Effector memory CD8-positive, alpha-beta T cell (primary cell): ENCODE results near the gene BUD13.
"Not testable (repeated sequence)": the region's sequence is repeated elsewhere in the genome, so short reads cannot be mapped to it uniquely, and the experiment has no call there.

Experiments used
- ATAC-seq: fragments of 150-1000 bp; cut with Tn5 transposase; replicated peaks from 2 replicates; pipeline ENCODE4 v1.10.0; 2021; ENCODE audit warnings: mild to moderate bottlenecking, moderate library complexity
- DNase-seq, 3 experiments: peaks; one replicate each; pipeline ENCODE4 v3.0.0; 2021
- H3K27ac Mint-ChIP-seq, 2 donors: one replicate each; pipeline ENCODE4 v1.8.0; 2022; ENCODE audit warnings: mild to moderate bottlenecking in 2 of 2, mixed read lengths in 2 of 2, moderate library complexity in 2 of 2
- H3K27me3 Mint-ChIP-seq, 2 donors: one replicate each; pipeline ENCODE4 v1.8.0; 2022; ENCODE audit warnings: mixed read lengths in 2 of 2
- H3K36me3 Mint-ChIP-seq: one replicate; pipeline ENCODE4 v1.8.0; 2022; ENCODE audit warnings: mild to moderate bottlenecking, moderate library complexity, mixed read lengths; ENCODE audit not compliant: insufficient read depth
- H3K4me1 Mint-ChIP-seq, 2 donors: one replicate each; pipeline ENCODE4 v1.8.0; 2022; ENCODE audit warnings: low read depth in 2 of 2, mixed read lengths in 2 of 2
- H3K4me3 Mint-ChIP-seq, 2 donors: one replicate each; pipeline ENCODE4 v1.8.0; 2022; ENCODE audit warnings: mild to moderate bottlenecking in 2 of 2, mixed read lengths in 2 of 2, moderate library complexity in 2 of 2
- H3K9me3 Mint-ChIP-seq, 2 donors: one replicate each; pipeline ENCODE4 v1.8.0; 2022; ENCODE audit warnings: mixed read lengths in 2 of 2

Gene BUD13

GRCh38 chr11:116804001-116804400, 31.2 kb upstream of the BUD13 start:
- H3K36me3 Mint-ChIP-seq, result no peaks in the 10 kb centered on the region
- DNase-seq (no peak), ATAC-seq (no peak)
- H3K4me1 Mint-ChIP-seq, result no peaks in the 10 kb centered on the region
- H3K9me3 Mint-ChIP-seq, result no peaks in the 10 kb centered on the region
- no peak overlapping the region for H3K27ac Mint-ChIP-seq
- peaks cover 11 to 23% of the 10 kb centered on the region in 2 donors for H3K27me3 Mint-ChIP-seq
- no peak overlapping the region for H3K4me3 Mint-ChIP-seq

GRCh38 chr11:116801662-116802061, 28.9 kb upstream of the BUD13 start:
- not testable (repeated sequence) for H3K9me3 Mint-ChIP-seq, H3K27ac Mint-ChIP-seq, H3K4me3 Mint-ChIP-seq, H3K36me3 Mint-ChIP-seq, H3K4me1 Mint-ChIP-seq, DNase-seq, ATAC-seq
- peaks cover 10 to 11% of the 10 kb centered on the region in 2 donors for H3K27me3 Mint-ChIP-seq

GRCh38 chr11:116800610-116801009, 27.8 kb upstream of the BUD13 start:
- Mint-ChIP-seq H3K27me3 (peaks cover 10 to 11% of the 10 kb centered on the region in 2 donors), H3K27ac (no peak overlapping the region), H3K4me1 (no peaks in the 10 kb centered on the region), H3K36me3 (no peaks in the 10 kb centered on the region), H3K9me3 (no peaks in the 10 kb centered on the region), H3K4me3 (no peak overlapping the region)
- ATAC-seq (no peak), DNase-seq (no peak)

GRCh38 chr11:116798368-116798767, 25.6 kb upstream of the BUD13 start:
- H3K9me3 Mint-ChIP-seq, result no peaks in the 10 kb centered on the region
- H3K4me3 Mint-ChIP-seq, result no peak overlapping the region

GRCh38 chr11:116797816-116798215, 25.0 kb upstream of the BUD13 start:
- Mint-ChIP-seq H3K4me1 (no peaks in the 10 kb centered on the region), H3K9me3 (no peaks in the 10 kb centered on the region), H3K36me3 (no peaks in the 10 kb centered on the region), H3K27me3 (peaks cover 10 to 11% of the 10 kb centered on the region in 2 donors), H3K4me3 (no peak overlapping the region), H3K27ac (no peak overlapping the region)
- DNase-seq (no peak), ATAC-seq (no peak)

More at GRCh38 chr11:116798368-116798767, 25.6 kb upstream of the BUD13 start:
- Mint-ChIP-seq H3K36me3 (no peaks in the 10 kb centered on the region), H3K27ac (no peak overlapping the region), H3K4me1 (no peaks in the 10 kb centered on the region), H3K27me3 (peaks cover 10 to 11% of the 10 kb centered on the region in 2 donors)
- DNase-seq, result no peak
- no peak for ATAC-seq

- ATAC-seq (no peak), DNase-seq (no peak)
- peaks cover 4 to 10% of the 10 kb centered on the region in 2 donors for H3K27me3 Mint-ChIP-seq
- H3K4me3 Mint-ChIP-seq, result no peak overlapping the region
- no peaks in the 10 kb centered on the region for H3K9me3 Mint-ChIP-seq
- H3K4me1 Mint-ChIP-seq, result no peaks in the 10 kb centered on the region
- no peaks in the 10 kb centered on the region for H3K36me3 Mint-ChIP-seq
- no peak overlapping the region for H3K27ac Mint-ChIP-seq
Measured at GRCh38 chr11:116796548-116796947, 23.8 kb upstream of the BUD13 start.

- Mint-ChIP-seq H3K4me1 (peaks cover 7 to 10% of the 10 kb centered on the region in 2 donors), H3K4me3 (no peak overlapping the region), H3K9me3 (no peaks in the 10 kb centered on the region), H3K27ac (no peak overlapping the region), H3K27me3 (peaks cover 0 to 6% of the 10 kb centered on the region in 2 donors), H3K36me3 (no peaks in the 10 kb centered on the region)
- no peak for DNase-seq
- no peak for ATAC-seq
Measured at GRCh38 chr11:116794851-116795250, 22.1 kb upstream of the BUD13 start.

GRCh38 chr11:116793772-116794097, 20.9 kb upstream of the BUD13 start:
- Mint-ChIP-seq H3K27ac (no peak overlapping the region), H3K36me3 (peaks cover 6% of the 10 kb centered on the region), H3K4me3 (no peak overlapping the region), H3K9me3 (no peaks in the 10 kb centered on the region), H3K27me3 (peaks cover 0 to 6% of the 10 kb centered on the region in 2 donors), H3K4me1 (peaks cover 10 to 14% of the 10 kb centered on the region in 2 donors)
- no peak for DNase-seq
- ATAC-seq, result no peak

GRCh38 chr11:116792869-116793771, 20.3 kb upstream of the BUD13 start:
- no peak for ATAC-seq
- H3K4me3 Mint-ChIP-seq, result no peak overlapping the region

GRCh38 chr11:116792144-116792868, 19.5 kb upstream of the BUD13 start:
- no peak overlapping the region for H3K27ac Mint-ChIP-seq
- H3K4me3 Mint-ChIP-seq, result no peak overlapping the region
- ATAC-seq (no peak), DNase-seq (no peak)
- no peaks in the 10 kb centered on the region for H3K9me3 Mint-ChIP-seq
- peaks cover 17% of the 10 kb centered on the region for H3K36me3 Mint-ChIP-seq
- peaks cover 21 to 24% of the 10 kb centered on the region in 2 donors for H3K4me1 Mint-ChIP-seq
- peaks cover 0 to 6% of the 10 kb centered on the region in 2 donors for H3K27me3 Mint-ChIP-seq

More at GRCh38 chr11:116792869-116793771, 20.3 kb upstream of the BUD13 start:
- H3K27ac Mint-ChIP-seq, result no peak overlapping the region
- H3K9me3 Mint-ChIP-seq, result no peaks in the 10 kb centered on the region
- peaks cover 0 to 6% of the 10 kb centered on the region in 2 donors for H3K27me3 Mint-ChIP-seq
- no peak for DNase-seq
- H3K4me1 Mint-ChIP-seq, result peaks cover 16 to 20% of the 10 kb centered on the region in 2 donors
- peaks cover 10% of the 10 kb centered on the region for H3K36me3 Mint-ChIP-seq

- Mint-ChIP-seq H3K27me3 (peaks cover 0 to 6% of the 10 kb centered on the region in 2 donors), H3K4me3 (peak within 1 kb of the TSS; percentile 8 to 39), H3K4me1 (peaks cover 26 to 29% of the 10 kb centered on the region in 2 donors), H3K9me3 (no peaks in the 10 kb centered on the region), H3K27ac (no peak within 1 kb of the TSS), H3K36me3 (peaks cover 22% of the 10 kb centered on the region)
- no peak for DNase-seq
- no peak for ATAC-seq
Measured at GRCh38 chr11:116791813-116792143, 19.0 kb upstream of the BUD13 start, which contains the start of gene APOA5. TSS of gene APOA5 (minus strand) at chr11:116791879. CDS start at chr11:116791860, 19 bp downstream.

GRCh38 chr11:116791002-116791812, 18.4 kb upstream of the BUD13 start:
- DNase-seq (peak; percentile 75 to 79 (median 76)), ATAC-seq (peak; percentile 50)
- Mint-ChIP-seq H3K27me3 (peaks cover 0 to 6% of the 10 kb centered on the region in 2 donors), H3K36me3 (peaks cover 28% of the 10 kb centered on the region), H3K4me3 (peak overlapping the region; percentile 8 to 39), H3K9me3 (no peaks in the 10 kb centered on the region), H3K4me1 (peaks cover 28 to 30% of the 10 kb centered on the region in 2 donors), H3K27ac (no peak overlapping the region)
